SU-DHL-6 (cell line): Measurements from ENCODE around the gene VPS26A.

Source experiments
- H2AFZ ChIP-seq: fragments of 200-600 bp; sonication (generic); 2 replicates; pipeline ENCODE4 v1.6.1; 2014; ENCODE audit warnings: low read depth, mild to moderate bottlenecking, moderate library complexity, mixed read lengths, antibody characterized with exemption, low read length; ENCODE audit not compliant: severe bottlenecking
- H3F3A ChIP-seq: fragments of 200-600 bp; shearing (Covaris generic); 2 replicates; pipeline ENCODE4 v1.6.0; 2016; ENCODE audit warnings: antibody characterized with exemption, mild to moderate bottlenecking; ENCODE audit not compliant: insufficient read depth
- H3K27ac ChIP-seq: fragments of 200-600 bp; sonication (generic); 2 replicates; pipeline ENCODE4 v1.5.1; 2016; ENCODE audit warnings: low read depth, mild to moderate bottlenecking, low read length, moderate library complexity, mixed read lengths
- H3K27me3 ChIP-seq: fragments of 200-600 bp; sonication (generic), shearing (Covaris generic); 2 replicates; pipeline ENCODE4 v1.6.0; 2014; ENCODE audit warnings: mild to moderate bottlenecking, low read length
- H3K36me3 ChIP-seq: fragments of 200-600 bp; sonication (generic); 2 replicates; pipeline ENCODE4 v1.6.1; 2014; ENCODE audit warnings: mild to moderate bottlenecking, low read length, mixed read lengths
- H3K4me2 ChIP-seq: fragments of 300-600, 200-600 bp; shearing (Covaris generic), sonication (generic); 2 replicates; pipeline ENCODE4 v1.6.0; 2014; ENCODE audit warnings: low read length, low read depth, mild to moderate bottlenecking; ENCODE audit not compliant: poor library complexity, severe bottlenecking
- H3K4me3 ChIP-seq: fragments of 200-600 bp; sonication (generic); 2 replicates; pipeline ENCODE4 v1.5.1; 2014; ENCODE audit warnings: antibody characterized with exemption, low read length, mild to moderate bottlenecking, mixed read lengths; ENCODE audit not compliant: insufficient read depth, poor library complexity, severe bottlenecking
- H3K79me2 ChIP-seq: fragments of 200-600 bp; sonication (generic); 2 replicates; pipeline ENCODE4 v1.6.1; 2014; ENCODE audit warnings: mild to moderate bottlenecking, low read length, moderate library complexity; ENCODE audit not compliant: insufficient read depth
- H3K9ac ChIP-seq: fragments of 200-600 bp; sonication (generic); 2 replicates; pipeline ENCODE4 v1.7.0; 2014; ENCODE audit warnings: mild to moderate bottlenecking, low read length
- H3K9me2 ChIP-seq: fragments of 200-600 bp; sonication (generic); replicated peaks from 2 replicates; pipeline ENCODE4 v1.6.1; 2014; ENCODE audit warnings: low read length; ENCODE audit not compliant: insufficient read depth
- H3K9me3 ChIP-seq: fragments of 200-600 bp; sonication (generic); 2 replicates; pipeline ENCODE4 v1.6.1; 2014; ENCODE audit warnings: low read length, mixed read lengths; ENCODE audit not compliant: insufficient read depth
- H4K20me1 ChIP-seq: fragments of 200-600 bp; sonication (generic); 2 replicates; pipeline ENCODE4 v1.6.1; 2014; ENCODE audit warnings: low read depth, mild to moderate bottlenecking, antibody characterized with exemption, low read length, moderate library complexity, mixed read lengths
- CTCF ChIP-seq: fragments of 200-600 bp; sonication (generic); IDR thresholded peaks from one replicate; pipeline ENCODE4 v1.5.1; 2017; ENCODE audit warnings: antibody characterized with exemption, mild to moderate bottlenecking, low read length, moderate library complexity; ENCODE audit not compliant: insufficient read depth, poor library complexity, severe bottlenecking
- EZH2phosphoT487 ChIP-seq: fragments of 200-600 bp; sonication (generic), shearing (Covaris generic); conservative IDR thresholded peaks from 2 replicates; pipeline ENCODE4 v1.6.1; 2018; ENCODE audit warnings: mild to moderate bottlenecking, antibody characterized with exemption, low read length, moderate library complexity, mixed read lengths

VPS26A gene

GRCh38 chr10:69186524-69186923, 62.5 kb downstream of the VPS26A start:
- TF ChIP-seq EZH2phosphoT487: no peak
- no peak for TF ChIP-seq CTCF
- no peaks in the 10 kb centered on the region for H3K27me3 ChIP-seq
- 0 out of 2 replicates have a peak, but pooled peaks cover 3% of the 10 kb centered on the region for H4K20me1 ChIP-seq
- H3K79me2 ChIP-seq: peaks cover 42% of the 10 kb centered on the region
- no peaks in the 10 kb centered on the region for H3F3A ChIP-seq
- no peak overlapping the region for H2AFZ ChIP-seq
- H3K9ac ChIP-seq: no peak overlapping the region
- H3K36me3 ChIP-seq: peaks cover 13% of the 10 kb centered on the region; the same call in 1 of the 2 replicates
- no peak overlapping the region for H3K4me2 ChIP-seq
- H3K9me3 ChIP-seq: no peaks in the 10 kb centered on the region
- H3K27ac ChIP-seq: no peak overlapping the region
- H3K4me3 ChIP-seq: no peak overlapping the region
- H3K9me2 ChIP-seq: no peaks in the 10 kb centered on the region

DNA sequence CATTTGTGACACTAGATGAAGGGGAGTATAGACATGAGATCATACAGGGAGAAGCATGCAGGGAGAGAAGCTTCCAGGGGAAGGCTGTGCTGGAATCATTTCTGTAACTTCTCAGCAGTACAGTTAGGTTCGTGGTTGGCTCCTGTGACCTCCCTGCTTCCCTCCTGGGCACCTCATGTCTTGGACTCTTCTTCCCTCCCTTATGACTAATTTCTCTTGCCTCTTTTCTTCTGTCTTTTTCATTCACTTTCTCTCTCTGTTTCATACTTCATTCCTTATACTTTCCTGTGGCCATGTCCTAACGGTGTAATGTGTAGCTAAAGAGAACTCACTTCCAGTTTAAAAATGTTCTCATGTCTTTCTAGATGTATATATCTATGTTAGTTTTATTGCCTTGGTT, 77.1 kb downstream of the VPS26A start:
- Histone ChIP-seq H3K36me3 (peaks cover 14% of the 10 kb centered on the region; the same call in 1 of the 2 replicates), H3K27me3 (no peaks in the 10 kb centered on the region), H3K27ac (no peak overlapping the region)

GRCh38 chr10:69202332-69202731, 78.4 kb downstream of the VPS26A start:
- H3K27me3 ChIP-seq: no peaks in the 10 kb centered on the region
- H3F3A ChIP-seq: no peaks in the 10 kb centered on the region
- no peaks in the 10 kb centered on the region for H3K79me2 ChIP-seq
- no peak overlapping the region for H3K9ac ChIP-seq
- H3K9me3 ChIP-seq: no peaks in the 10 kb centered on the region
- no peaks in the 10 kb centered on the region for H4K20me1 ChIP-seq
- H3K9me2 ChIP-seq: no peaks in the 10 kb centered on the region
- H3K36me3 ChIP-seq: peaks cover 15% of the 10 kb centered on the region; the same call in 1 of the 2 replicates
- no peak overlapping the region for H2AFZ ChIP-seq
- no peak overlapping the region for H3K4me2 ChIP-seq
- H3K27ac ChIP-seq: no peak overlapping the region
- H3K4me3 ChIP-seq: no peak overlapping the region
- TF ChIP-seq EZH2phosphoT487: no peak
- TF ChIP-seq CTCF: no peak

More for the DNA sequence above, 77.1 kb downstream of the VPS26A start:
- H3K9ac ChIP-seq: no peak overlapping the region
- TF ChIP-seq CTCF (no peak), EZH2phosphoT487 (no peak)
- no peak overlapping the region for H2AFZ ChIP-seq
- H3K4me3 ChIP-seq: no peak overlapping the region
- no peaks in the 10 kb centered on the region for H3K79me2 ChIP-seq
- H3K9me3 ChIP-seq: no peaks in the 10 kb centered on the region
- H3F3A ChIP-seq: no peaks in the 10 kb centered on the region
- H3K9me2 ChIP-seq: no peaks in the 10 kb centered on the region
- H3K4me2 ChIP-seq: no peak overlapping the region
- H4K20me1 ChIP-seq: no peaks in the 10 kb centered on the region
